GM18502 (cell line): ENCODE data around the gene KRTAP10-6.
"Not testable (repeated sequence)": the region's sequence is repeated elsewhere in the genome, so short reads cannot be mapped to it uniquely, and the experiment has no call there.

Experiments used
- ATAC-seq: cut with Tn5 transposase; IDR thresholded peaks from one replicate; pipeline ENCODE4 v1.9.1; 2021; ENCODE audit warnings: mild to moderate bottlenecking; ENCODE audit not compliant: unreplicated experiment, poor library complexity

The KRTAP10-6 gene

DNA sequence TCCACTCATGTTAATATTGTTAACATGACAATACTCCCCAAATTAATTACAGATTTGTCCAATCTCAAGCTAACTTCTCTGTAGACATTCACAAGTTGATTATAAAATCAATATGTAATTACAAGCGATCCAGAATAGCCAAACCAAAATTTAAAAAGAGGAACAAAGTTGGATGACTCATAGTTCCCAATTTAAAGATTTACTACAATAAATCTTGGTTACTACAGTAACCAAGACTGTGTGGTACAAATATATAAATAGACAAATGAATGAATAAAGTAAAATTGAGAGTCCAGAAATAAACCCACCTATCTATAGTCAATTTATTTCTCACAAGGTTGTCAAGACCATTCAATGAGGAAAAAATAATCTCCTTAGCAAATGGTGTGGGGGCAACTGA, 25.9 kb downstream of the KRTAP10-6 start:
- no peak for ATAC-seq

DNA sequence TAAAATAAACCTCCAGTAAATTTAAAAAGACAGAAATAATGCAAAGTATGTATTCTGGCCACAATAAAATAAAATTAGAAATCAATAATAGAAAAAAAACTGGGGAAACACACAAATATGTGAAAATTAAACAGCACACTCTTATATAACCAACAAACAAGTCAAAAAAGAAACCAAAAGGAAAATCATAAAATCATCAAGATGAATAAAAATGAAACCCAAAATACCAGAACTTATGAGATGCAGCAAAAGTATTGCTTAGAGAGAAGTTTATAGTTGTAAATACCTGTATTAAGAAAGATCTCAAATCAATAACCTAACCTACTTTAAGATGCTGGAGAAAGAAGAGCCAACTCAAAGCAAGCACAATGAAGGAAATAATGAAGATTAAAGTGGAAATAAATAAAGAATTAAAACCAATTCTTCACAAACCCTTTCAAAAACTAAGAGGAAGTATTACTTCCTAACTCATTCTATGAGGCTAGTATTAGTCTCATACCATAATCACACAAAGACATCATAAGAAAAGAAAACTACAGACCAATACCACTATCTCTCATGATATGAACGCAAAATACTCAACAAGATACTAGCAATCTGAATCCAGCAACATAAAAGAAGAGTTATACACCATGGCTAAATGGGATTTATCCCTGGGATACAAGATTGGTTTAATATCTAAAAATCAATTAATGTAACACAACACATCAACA, 27.3 kb downstream of the KRTAP10-6 start:
- ATAC-seq: no peak

DNA sequence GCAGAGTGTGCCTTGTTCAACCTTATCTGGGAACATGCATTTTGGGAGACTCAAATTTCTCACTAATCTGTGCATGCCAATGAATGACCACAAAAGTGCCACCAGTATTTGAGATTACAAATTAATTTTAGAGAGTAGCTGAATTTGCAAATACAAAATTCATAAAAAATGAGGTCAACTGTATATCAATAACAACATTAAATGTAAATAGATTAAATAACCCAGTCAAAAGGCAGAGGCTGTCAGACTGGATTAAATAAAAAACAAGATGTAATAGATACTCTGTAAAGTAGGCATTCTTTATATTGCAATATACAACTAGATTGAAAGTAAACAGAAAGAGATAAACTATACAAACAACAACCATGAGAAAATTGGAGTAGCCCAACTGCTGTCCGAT, 28.2 kb downstream of the KRTAP10-6 start:
- no peak for ATAC-seq

DNA sequence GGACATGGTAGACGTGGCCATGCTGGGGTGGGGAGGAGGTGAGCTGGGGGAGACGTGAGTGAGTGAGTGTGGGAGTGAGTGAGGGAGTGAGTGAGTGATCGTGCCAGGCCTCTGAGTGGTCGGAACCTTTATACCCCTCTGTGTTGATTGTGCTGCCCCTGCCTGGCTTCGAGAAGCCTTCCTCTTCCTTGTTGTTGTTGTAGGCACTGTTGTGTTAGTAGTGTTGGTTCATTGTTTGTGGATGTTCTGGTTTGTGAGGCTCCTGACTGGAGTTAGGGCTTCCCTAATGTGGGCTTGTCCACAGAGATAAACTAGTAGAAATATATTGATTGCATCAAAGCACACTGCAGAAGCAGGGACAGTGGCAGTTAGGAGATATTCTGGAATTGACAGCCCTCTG, 33.6 kb downstream of the KRTAP10-6 start, which contains the start of gene KRTAP10-3:
TSS of gene KRTAP10-3 (minus strand) at position 101 of the 400 bp plus-strand sequence. CDS start at position 21, 80 bp downstream.
- ATAC-seq: no peak

DNA sequence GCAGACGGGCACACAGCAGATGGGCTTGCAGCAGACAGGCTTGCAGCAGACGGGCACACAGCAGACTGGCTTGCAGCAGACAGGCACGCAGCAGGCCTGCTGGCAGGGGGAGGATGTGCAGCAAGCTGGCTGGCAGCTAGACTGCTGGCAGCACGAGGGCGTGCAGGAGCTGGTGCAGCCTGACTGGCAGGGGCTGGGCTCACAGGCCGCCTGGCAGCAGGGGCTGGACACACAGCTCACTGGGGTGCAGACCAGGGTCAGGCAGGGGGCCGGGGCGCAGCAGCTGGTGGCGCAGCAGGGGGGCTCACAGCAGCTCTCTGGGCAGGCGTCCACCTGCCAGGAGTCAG, 34.0 kb downstream of the KRTAP10-6 start:
- ATAC-seq: not testable (repeated sequence)

DNA sequence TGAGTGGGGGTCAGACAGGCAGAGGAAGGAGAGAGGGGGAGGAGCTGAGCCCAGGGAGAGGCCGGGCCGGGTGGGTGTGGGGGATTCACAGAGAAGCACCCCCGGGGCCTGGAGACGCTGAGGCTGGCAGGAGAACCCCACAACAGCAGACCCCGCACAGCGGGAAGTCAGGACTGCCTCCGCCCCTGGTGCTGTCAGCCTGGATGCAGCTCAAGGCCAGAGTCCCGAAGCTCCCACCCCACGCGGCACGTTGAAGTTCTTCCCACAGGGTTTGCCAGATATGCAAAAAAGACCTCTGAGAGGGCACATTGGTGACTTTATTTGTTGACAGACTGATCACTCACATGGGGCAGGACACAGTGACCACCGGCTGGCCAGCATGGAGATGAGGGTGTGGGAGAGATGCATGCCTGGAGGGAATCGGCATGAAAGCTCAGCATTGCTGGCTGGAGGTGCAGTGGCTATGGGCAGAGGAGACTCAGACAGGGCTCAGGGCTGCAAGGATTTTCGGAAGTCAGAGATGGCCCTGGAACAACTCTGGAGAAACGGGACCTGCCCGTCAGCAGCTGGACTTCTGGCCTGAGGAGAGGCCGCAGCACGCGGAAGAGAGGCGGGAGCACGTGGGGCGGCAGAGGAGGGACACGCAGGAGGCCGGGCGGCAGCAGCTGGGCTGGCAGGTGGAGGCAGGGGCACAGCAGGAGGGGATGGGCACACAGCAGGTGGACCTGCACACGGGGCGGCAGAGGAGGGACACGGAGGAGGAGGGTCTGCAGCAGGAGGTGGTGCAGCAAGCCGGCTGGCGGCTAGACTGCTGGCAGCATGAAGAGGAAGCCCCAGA, 34.6 kb downstream of the KRTAP10-6 start:
- no peak for ATAC-seq

DNA sequence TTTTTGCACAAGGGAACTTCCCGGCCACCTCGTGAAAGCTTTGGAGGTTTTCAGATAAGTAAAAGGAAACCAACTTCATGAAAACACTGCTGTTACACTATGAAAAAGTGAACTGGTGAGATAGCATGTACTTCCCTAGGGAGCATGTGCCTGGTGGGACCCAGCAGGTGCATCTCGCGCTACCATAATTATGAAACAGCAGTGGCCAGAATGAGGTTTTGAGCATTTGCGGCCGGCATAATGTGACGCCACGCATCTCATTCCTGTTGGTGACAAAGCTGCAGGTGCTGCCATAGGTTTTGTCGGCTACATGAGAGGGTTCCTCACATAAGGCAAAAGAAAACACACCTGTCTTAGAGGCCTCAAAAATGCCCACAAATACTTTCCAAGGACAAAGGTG, 35.4 kb downstream of the KRTAP10-6 start:
- no peak for ATAC-seq

DNA sequence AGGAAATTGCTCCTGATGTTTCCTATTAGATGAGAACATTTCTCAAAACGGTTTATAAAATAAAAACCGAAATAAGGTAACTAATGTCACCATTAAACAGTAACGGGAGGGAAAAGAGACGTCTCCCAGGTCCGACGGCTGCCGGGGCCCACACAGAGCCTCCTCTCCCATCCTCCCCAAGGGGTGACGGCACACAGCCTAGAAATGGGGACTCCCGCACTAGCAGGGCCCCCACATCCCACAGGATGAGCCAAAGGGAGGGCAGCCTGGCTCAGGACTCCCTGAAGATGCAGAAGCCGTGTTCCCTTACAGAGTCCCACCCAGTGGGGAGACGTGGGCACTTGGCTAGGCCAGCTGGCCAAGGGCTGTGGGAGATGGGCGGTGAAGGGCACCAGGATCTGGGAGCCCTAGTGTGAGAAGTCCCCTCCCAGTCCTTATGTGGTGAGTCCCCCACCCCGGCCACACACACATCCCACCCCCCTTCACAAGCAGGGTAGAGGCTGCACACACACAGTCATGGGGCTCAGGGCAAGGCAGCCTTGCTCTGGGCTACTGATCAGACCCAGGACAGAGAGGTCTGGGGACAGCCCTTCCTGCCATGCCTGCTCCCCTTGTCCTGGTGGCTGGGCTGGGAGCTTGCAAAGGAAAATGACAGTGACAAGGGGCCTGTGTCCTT, 37.0 kb downstream of the KRTAP10-6 start:
- ATAC-seq: no peak

DNA sequence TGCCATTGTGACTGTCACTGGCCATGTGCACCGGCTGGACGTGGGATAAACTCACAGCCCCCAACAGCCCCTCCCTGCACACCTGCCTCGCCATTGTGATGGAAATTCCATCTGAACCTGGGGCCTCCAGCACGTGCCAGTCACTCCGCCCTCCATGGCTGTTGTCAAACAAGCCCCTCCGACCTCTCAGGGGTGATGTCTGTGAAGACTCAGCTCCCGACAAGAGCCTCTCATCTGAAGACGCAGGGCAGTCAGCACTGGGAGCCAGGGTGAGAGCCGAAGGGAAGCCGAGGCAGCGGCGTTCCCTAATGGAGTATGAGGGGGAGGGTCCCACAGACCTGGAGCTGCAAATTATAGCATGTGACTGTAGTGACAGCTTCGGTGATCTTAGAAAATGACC, 39.6 kb downstream of the KRTAP10-6 start:
- ATAC-seq: no peak

DNA sequence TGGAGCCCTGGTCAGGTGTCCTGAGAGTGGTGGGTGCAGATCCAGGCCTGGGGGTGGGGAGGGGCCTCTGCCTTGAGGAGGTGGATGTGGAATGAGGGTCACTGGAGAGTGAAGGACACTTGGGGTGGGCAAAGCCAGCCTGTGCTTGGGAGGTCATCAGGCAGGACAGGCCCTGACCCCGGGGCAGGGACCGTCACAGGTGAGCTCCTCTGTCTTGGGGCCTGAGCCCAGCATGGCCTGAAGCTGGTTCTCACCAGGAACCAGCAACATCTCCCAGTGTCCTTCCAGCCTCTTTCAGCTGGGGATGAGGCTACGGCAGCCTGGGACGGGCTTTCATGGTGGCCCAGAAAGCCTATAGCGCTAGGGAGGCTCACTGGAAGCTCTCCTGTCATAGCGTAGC, 40.2 kb downstream of the KRTAP10-6 start:
- no peak for ATAC-seq

DNA sequence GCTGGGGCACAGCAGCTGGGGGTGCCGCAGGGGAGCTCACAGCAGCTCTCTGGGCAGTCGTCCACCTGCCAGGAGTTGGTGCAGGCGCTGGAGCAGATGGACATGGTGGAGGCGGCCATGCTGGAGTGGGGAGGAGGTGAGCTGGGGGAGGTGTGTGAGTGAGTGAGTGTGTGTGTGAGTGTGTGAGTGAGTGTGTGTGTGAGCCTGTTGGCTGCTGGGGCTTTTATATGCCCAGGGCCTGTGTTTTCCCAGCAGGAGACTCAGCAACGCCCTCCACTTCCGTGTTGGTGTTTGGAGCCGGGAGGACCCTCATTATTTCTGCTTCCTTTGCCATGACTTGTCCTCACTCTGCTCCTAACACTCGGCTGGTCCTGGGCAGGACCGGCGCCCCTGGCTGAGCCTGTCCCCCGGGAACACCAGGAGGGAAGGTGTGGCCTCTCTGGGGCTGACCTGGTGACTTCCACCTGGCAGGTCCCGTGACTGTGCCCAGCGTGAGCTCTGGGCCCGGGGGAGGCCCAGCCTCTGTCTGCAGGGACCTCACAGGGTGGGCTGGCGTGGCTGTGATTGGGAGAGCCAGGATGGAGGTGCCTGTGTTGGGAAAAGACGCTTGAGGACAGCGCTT, 40.9 kb downstream of the KRTAP10-6 start, which contains the start of gene KRTAP10-2:
TSS of gene KRTAP10-2 (minus strand) at position 166 of the 622 bp plus-strand sequence. CDS start at position 119, 47 bp downstream.
- ATAC-seq: no peak

DNA sequence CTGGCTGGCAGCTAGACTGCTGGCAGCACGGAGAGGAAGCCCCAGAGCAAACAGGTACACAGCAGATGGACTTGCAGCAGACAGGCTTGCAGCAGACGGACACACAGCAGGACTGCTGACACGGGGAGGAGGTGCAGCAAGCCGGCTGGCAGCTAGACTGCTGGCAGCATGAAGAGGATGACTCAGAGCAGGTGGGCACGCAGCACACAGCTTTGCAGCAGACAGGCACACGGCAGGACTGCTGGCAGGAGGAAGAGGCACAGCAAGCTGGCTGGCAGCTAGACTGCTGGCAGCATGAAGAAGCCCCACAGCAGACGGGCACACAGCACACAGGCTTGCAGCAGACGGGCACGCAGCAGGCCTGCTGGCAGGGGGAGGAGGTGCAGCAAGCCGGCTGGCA, 41.5 kb downstream of the KRTAP10-6 start:
- no peak for ATAC-seq

DNA sequence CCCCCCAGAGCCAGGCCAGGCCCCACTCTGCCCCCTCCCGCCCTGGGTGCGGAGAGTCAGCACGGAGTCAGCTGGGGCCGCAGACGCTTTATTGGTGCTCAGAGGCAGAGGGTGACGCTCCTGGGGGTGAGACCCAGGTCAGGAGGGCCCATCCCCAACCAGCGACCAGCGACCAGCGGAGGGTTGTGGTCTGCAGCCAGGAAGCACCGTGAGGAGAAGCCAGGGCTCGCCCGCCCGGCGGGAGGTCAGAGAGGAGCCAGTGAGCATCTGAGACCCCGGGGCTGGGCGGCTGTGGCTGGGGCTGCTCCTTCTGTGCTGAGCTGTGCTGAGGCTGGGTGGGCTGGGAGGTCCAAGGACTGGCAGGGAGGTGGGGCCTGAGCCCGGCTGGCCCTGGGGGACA, 42.0 kb downstream of the KRTAP10-6 start:
- ATAC-seq: not testable (repeated sequence)

DNA sequence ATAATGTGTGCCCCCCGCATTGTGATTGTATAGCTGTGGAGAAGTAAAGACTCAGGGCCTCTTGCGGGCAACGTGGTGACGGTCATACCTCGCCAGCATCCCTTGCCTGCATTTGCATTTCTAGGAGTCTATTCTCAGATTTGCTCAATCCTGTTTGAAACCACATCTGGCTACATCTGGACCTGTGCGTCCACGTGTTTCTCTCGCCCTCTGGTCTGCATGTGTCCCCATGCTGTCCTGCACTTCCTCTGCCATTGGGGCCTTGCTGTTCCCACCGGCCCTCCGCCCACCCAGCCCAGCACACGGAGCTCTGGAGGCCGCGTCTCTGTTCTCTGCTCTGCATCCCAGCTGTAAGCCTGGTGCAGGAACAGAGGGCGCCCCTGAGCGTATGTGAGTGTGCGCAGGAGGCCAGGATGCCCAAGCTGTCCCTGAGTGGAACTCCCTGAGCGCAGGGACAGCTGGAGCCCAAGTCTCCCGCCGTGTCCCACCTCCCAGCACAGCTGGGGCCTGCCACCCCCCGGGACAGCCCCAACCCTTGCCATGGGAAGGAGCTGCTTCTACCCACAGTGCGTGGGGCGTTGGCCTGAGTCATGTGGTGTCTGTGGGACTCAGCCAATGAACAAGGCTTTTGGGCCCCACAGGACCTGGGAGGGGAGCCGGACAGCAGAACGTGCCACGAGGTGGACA, 42.6 kb downstream of the KRTAP10-6 start:
- no peak for ATAC-seq

DNA sequence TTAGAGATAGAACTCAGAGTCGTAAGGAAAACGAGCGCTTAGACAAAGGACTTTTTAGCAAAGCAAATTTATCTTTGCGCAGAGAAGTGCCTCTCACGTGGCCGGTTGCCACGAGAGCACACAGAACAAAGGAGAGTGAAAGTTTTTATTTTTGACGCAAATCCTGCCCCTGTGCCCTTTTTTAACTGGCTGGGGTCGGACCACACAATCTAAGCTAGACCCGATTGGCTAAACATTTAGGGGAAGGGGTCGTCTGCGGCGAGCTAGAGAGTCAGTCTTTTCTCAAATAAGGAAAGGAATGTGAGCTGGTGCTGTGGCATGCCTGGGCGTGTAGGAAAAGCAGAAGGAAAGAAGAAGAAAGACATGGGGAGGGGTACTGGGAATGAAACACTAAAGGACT, 43.4 kb downstream of the KRTAP10-6 start:
- no peak for ATAC-seq

DNA sequence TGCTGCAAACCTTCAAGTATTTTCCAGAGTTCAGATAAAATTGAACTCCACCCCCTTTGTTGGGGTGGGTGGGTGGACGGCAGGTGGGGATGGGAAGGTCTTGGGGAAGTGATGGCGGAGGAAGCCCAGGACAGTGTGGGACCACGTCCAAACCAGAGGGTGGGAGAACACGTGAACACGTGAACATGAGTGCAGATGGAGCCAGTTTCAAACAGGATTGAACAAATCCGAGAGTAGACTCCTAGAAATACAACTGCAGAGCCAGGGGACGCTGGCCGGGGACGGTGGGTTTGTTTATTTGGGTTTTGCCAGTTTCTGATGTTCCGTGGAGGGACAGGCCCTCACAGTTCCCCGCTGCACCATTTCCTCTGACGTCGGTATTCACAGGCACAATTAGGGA, 43.9 kb downstream of the KRTAP10-6 start:
- no peak for ATAC-seq

DNA sequence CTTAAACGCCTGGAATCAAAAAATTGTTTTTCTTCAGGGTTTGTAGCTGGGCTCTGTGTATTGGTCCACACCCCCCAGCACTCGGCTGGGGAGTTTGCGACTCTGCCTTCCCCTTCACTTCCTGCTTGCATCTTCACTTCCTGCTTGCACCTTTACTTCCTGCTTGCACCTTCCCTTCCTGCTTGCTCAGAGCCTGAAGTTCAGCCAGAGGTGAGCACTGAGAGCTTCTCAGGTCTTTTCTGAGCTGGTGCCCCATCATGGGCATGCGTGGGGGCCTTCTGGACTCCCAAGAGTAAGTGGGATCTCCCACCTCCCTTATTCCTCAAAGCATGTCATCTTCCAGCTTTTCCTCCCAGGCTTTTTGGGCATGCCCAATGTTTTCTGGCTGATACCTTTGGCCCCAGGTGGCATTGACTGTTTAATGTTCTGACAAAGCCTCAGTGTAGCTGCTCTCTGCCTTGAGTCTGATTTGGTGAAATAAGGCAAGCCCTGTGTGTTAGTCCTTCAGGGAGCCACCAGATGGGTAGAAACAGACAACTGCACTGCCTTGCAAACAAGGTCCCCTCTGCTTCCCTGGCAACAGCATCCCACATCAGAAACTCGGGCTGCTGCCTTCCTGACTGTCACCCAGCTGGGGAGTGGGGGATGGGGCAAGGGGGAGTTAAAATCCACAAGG, 44.5 kb downstream of the KRTAP10-6 start:
- no peak for ATAC-seq

DNA sequence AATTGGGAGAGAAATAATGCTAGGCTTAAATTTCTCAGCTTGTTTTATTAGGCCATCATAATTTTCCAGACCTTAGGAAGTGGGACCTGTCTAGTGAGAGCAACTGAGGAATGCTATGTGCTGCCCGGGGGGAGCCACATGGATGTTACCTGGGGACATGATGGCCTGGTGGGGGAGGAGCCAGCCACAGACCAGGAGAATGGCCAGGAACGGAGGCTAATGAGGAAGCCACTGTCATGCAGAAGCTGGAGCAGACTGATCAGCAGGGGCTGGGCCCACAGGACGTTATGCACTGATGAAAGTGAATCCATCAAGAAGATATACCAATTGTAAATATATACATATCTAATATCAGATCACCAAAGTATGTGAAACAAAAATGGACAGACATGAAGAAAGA, 47.7 kb downstream of the KRTAP10-6 start:
- no peak for ATAC-seq

DNA sequence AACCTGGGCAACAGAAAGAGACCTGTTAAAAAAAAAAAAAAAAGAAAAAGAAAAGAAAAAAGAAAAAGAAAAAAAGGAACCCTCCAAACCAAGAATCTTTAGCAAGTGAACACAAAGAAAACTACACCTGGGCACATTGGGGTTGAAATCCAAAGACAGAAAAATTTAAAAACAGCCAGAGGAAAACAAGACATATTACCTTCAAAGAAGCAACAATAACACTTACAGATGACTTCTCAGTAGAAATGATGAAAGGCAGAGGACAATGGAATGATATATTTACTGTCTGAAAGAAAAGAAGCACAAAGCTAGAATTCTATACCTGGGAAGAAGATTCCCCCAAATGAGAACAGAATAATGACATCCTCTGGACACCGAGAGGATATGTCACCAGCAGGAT, 49.6 kb downstream of the KRTAP10-6 start:
- ATAC-seq: no peak
